Stimulated activated CD4-positive, alpha-beta T cell treated with anti-CD3 and anti-CD28 coated beads, TNF-alpha, amount 100 ng/mL, for 1 hour (primary cell): ENCODE measurements around the gene PPARA.
"Not testable (repeated sequence)": the region's sequence is repeated elsewhere in the genome, so short reads cannot be mapped to it uniquely, and the experiment has no call there.

Experiments
- DNase-seq, 3 donors: peaks; one replicate each; pipeline ENCODE4 v3.0.0-alpha.2; 2020; ENCODE audit warnings: low read depth in 3 of 3, low spot score in 1 of 3

Gene PPARA

DNA sequence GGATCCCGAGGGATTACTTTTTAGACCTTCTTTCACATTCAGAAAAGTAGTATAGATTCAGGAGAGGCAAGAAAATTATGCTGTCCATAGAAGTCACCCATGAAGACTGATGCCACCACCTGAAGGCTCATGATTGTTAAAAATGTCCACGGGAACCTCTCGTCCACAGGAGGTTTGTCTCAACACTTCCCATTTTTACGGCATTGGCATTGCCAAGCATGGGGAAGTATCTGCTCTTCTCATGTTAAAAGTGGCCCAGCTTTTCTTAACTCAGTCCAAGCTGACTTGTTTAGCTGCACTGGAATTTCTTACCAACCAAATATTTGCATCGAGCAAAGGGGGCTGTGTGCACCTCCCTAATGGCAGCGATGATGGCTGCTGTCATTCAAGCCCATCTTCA is 90.2 kb downstream of the PPARA start:
- DNase-seq: no peak

DNA sequence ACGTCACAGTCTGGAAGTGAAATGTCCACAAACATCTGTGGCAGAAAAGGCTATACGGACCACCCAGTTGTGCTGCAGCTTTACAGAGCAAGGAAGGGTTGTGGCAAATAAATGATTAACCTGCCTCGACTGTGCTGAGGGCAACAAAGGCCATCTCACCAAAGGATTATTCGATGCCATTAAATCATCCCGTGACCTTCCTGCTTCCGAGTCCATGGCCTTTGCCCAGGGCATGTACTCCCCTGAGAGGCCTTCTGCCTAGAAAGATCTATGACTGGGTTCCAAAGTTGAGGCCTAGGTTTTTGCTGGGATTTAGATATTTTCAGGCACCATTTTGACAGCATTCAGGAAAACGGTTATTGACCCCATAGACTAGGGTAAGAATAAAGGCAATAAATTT is 90.6 kb downstream of the PPARA start:
- no peak for DNase-seq

DNA sequence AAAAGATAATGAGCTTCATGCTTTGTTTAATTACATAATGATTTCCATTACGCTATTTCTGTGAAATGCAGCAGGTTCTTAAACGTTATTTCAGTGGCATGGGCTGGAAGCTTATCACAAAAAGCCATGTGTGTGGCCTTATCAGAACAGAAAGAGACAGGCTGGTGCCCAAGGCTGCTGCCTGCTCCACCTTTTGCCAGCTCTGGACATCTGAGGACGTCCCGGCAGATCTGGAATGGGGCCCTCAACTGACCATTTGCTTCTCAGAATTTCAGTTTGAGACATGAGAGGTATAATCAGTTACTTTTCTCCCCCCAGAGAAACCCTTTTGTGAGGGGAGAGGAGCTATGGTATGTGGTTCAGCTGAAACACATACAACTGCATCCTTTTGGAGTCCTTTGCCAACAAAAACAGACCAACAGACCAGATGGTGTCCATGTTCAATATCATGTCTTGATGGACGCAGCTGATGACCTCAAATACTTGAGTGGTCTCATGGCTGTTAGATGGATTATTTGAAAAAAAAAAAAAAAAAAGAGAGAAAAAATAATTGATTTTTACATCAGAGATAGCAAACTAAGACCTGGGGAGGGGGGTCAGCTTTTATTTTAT is 91.2 kb downstream of the PPARA start:
- DNase-seq: no peak

DNA sequence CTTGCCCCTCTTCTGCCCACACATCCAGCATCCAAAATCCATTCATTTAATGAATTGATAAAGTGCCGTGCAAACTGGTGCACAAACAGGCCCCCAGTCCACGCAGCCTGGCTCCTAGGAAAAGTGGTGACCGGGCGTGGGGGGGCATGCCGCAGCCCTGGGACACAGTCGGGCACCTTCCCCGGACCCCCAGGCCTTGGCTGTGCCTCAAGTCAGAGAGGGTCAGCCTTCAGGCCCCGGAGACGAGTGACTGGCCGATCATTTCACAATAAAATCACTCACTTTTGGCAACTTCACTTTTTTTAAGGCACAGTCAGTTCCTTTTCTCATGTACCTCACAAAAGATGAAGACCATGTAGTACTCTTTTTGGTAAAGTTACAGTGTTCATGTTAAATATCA is 91.8 kb downstream of the PPARA start:
- no peak for DNase-seq

DNA sequence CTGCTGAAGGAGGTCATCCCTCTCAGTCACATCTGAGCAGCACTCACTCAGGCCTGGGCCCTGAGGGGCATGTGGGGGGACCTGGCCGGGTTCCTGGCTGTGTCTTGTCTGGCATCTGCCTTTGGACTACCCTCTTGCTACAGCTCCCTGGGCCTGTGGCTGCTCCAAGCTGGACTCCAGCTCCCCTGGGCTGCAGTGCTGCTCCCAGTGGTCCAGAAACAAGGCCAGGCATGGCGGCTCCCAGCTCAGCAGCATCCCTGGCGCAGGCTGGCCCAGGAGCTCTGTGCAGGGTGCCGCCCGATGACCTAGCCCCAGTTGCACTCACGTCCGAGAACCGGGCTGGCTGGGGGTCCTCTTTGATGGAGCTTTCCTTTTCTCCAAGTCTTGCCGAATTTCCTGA is 94.4 kb downstream of the PPARA start:
- no peak for DNase-seq

DNA sequence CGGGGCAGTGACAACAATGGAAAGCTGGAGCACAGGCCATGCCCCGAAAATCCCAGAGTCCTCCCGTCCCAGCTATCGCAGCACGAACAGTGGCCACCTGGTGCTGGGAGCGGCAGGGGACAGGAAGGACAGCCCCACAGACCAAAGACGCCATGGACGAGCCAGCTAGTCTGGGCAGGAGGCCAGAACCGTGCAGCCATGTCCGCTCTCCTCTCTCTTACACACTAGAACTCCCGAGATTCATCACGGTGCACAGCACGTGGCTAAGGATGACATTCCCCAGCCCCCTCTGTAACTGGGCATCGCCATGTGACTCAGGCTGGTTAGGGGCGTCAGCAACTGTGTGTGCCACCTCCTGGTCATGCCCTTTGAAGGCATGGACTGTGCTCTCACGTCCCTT is 95.2 kb downstream of the PPARA start:
- DNase-seq: no peak

DNA sequence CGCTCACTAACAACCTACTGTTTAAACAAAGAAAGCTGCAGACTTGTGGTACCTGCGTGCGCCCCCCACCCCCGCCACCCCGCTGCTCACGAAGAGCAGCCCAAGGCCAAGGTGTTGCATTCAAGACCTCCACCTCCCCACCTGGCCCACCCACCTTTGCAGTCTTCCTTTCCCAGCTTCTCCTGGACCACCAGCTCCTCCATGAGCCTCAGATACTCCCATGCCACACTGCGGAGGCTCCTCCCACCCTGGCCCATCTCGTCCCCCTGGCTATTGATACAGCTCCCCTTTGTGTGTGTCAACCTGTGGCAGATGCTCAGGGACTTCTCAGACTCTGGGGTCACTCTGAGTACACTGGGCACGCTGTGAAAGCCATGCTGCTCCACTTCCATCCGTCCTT is 95.9 kb downstream of the PPARA start:
- no peak for DNase-seq

DNA sequence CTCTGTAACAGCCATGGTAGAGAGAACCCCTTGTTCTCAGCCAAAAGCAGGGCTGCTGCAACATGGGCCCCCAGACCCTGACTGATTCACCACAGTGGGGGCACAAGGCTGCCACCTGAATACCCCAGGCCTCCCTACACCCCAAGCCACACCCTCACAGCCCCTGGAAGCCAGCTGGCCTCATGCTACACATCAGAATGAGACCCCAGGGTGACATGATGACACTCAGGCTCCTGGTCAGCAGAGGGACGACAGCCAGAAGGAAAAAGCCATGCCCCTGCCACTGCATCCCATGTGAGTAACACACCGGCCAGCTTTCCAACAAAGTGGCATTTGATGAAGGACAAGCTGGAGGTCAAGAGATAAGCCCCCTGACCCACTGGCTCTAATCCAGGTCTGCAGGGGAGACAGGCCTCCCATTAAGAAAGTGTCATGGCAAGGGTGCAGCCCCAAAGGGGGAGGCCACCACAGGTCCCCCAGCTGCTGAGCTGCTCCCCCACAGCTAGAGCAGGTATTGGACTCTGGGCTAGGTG is 97.2 kb downstream of the PPARA start:
- no peak for DNase-seq

DNA sequence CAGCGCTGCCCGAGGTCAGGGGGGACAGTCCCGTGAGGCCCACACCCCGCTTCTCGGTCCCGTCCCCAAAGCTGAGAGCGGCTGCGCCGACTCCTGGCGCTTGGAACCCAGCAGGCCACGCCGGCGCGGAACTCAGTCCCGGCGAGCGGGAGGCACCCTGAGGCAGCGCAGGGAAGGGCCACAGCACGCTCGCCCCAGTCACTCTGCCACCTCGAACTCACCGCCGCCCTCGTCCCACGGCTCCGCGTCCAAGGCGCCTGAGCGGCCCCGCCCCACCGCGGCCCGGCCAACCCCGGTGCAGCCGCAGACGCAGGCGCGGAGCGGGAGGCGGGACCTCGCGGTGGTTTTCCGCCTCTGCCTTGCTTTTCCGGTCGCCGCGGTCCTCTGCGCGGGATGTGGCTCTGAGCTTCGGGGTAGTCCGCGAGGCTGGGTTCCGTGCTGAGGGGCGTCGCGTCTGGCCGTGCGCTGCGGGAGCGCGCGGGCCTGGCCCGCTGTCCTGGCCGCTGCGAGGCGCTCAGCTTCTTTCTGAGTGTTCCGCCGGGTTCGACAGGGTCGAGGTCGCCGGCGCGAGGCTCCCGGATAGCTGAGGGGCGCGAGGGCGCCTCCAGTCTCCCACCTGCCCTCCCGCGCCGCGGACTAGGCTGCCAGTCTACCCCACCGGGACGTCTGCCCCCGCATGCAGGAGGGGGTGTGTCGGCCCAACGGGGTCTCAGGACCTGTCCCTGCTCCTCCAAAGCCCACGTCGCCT is 99.9 kb downstream of the PPARA start, which contains the start of gene CDPF1:
CDPF1 (minus strand) TSS at position 259 of the 748 bp plus-strand sequence. CDS start 2,009 bp downstream, outside the sequence.
- DNase-seq: peak; percentile 69 to 86 (median 83)

DNA sequence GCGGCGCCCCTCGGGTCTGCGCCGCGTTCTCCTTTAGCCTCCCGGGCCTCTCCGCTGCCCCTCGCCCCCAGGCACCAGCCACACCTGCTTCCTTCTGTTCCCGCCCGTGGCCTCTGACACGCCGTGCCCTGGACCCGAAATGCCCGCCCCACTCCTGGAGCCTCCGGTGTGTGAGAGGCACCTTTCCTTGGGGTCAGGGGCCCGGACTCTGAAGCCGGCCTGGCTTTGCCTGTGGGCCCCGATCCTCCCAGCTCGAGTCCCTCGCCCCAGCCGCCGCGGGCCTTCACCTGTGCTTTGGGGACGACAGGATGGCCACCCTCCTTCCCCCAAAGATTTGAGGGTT is 100.4 kb downstream of the PPARA start:
- DNase-seq: peak in 1 of 3 donors; percentile 16

DNA sequence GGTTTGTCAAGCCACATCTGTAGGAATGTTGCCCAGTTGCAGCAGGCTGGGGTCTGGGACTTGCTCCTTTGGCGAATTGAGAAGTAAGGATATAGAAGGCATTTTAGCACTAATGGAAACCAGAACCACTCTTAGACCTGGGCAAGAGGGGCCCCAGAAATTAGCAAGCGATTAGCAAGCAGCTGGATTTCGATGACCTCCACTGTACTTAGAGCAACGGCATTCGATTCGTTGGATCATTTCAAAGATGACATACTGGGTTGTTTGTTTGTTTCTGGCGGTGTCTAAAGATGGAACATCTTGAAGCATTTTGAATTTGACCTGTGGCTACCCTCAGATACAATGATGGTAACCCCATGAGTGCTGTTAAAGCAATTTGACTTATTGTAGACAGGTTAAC is 100.9 kb downstream of the PPARA start:
- no peak for DNase-seq

DNA sequence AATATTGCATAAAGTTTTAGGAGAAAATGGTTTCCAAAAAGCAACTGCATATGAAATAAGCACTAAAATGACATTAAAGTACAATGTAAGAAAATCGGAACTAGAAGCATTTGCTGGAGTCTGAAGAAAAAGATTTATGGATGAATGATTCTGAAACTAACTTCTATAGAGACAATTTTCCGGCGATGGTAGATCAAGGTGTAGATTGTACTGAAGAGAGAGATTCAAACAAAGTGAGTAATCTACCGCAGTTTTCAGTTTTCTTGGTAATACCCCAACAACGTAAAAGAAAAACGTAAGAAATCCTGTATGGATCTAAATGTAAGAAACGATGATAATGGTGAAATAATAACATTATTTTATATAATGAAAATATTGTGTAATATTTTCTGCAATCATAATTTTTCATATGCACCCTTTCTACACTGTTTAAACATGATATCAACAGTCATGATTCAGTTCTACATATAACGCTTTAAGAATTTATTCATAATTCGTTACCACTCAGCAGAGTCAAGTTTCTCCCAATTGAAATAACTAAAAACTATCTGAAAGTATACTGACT is 101.6 kb downstream of the PPARA start:
- DNase-seq: no peak

DNA sequence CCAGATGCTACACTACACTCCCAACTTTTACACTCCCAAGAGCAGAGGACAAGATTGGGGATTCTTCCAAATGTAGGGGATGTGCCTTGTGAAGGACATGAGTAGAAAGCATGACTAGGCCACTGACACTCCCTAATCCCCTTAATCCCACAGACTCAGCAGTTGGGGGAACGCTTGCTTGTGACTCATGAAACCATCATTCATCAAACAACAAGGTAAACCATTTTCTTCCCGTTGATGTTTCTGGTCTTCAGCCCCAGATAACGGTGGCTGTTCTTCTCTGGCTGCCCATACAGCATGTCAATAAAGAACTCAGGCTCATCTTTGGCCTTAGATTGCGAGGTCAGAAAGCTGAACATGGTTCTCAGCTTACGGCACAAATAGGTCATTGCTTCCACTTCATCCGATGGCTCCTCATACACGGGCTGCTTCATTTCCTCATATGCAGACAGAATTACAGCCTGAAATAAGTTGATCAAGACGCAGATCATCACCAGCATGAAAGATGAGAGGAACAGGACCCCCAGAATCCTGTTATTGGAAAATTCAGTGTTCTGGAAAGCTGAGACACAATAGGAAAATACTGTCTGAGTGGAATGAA is 106.1 kb downstream of the PPARA start:
- DNase-seq: no peak

DNA sequence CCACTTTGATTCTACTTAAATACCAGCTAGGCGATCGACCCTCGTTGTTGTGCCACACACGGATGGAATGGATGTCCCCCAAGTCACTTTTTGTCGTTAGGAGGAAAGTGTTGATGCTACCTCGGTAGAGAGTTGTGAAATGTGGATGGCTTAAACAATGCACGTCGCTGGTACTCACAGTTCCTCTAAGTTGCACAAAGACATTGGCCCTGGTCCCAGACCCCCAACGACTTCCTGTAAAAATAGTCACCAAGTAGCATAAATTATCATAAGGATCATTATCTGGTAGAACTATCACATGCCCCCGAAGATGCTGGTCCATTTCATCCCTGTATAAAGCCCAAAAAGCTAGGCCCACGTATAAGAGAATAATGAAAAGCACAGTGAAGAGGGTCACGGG is 109.0 kb downstream of the PPARA start:
- DNase-seq: no peak

DNA sequence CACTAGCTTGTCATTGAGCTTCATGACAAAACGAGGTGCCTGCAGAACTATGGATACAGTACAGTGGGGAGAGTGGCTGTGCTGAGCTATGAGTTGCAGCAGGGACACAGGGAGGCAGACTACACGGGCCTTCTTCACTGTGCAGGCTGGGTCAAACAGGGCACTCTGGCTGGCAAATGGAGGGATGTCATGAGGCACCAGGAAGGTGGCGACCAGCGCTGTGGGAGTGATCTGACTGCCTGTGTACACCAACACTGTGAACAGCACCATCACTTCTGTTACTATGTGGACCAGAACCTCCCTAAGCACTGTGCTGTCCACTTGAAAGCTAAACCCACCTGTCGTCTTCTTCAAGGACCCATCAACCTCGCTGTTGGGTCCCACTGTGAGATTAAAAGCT is 109.7 kb downstream of the PPARA start:
- no peak for DNase-seq

DNA sequence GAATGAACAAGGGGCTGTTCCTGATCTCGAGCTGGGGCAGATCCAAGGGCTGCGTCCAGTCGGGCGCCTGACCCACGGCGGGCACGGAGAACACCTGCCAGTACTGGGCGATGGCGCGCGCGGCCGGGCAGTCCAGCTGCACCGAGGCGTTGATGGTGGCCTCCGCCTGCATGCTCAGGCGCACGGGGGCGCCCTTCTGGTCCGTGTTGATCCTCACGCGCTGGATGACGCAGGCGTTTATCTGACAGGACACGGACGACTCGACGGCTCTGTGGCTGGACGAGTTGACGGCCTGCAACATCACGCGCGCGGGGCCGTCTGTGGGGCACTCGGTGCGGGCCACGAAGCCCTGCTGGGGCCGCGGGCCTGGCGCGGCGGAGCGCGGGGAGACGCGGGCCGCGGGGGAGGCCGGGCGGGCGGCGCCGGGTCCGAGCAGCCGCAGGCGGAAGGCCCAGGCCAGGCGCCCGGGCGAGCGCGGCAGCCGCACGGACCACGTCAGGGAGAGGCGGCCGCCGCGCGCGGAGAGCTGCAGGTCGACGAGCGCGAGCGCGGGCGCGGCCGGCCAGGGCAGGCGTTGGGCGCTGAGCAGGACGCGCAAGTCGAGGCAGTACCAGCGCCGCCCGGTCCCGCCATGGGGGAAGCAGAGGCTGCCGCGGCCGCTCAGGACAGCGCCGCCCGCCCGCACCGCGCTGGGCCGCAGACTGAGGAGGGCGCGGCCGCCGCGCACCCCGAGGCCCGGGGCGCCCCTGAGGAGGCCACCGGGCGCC is 112.3 kb downstream of the PPARA start:
- no peak for DNase-seq

DNA sequence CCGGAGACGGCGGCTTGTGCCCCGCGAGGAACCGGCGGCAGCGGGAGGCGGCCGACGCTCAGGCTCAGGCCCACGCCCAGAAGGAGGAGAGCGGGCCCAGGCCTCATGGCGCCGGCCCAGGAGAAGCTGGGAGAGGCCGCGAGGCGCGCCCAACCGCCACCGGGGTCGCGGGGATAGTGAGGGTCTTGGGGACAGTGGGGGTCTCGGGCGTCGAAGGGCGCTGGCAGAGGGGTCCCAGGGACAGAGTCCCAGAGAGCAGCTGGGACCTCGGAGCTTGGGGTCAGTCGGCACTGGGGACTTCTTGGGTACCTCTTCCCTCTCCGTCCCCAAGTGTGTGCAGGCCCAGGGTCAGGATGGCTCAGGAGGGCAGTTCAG is 112.9 kb downstream of the PPARA start, which contains the start of gene PKDREJ:
PKDREJ (minus strand) TSS at position 128 of the 375 bp plus-strand sequence; CDS start at position 107, 21 bp downstream.
- DNase-seq: no peak

DNA sequence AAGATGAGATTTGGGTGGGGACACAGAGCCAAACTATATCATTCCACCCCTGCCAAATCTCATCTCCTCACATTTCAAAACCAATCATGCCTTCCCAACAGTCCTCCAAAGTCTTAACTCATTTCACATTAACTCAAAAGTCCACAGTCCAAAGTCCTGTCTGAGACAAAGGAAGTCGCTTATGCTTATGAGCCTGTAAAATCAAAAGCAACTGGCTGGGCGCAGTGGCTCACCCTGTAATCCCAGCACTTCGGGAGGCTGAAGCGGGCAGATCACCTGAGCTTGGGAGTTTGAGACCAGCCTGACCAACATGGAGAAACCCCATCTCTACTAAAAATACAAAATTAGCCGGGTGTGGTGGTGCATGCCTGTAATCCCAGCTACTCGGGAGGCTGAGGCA is 114.2 kb downstream of the PPARA start:
- not testable (repeated sequence) for DNase-seq

DNA sequence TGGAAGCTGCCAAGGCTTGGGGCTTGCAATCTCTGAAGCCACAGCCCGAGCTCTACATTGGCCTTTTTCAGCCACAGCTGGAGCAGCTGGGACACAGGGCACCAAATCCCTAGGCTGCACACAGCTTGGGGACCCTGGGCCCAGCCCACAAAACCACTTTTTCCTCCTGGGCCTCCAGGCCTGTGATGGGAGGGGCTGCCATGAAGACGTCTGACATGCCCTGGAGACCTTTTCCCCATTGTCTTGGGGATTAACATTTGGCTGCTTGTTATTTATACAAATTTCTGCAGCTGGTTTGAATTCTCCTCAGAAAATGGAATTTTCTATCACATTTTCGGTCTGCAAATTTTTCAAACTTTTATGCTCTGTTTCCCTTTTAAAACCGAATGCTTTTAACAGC is 115.3 kb downstream of the PPARA start:
- not testable (repeated sequence) for DNase-seq

DNA sequence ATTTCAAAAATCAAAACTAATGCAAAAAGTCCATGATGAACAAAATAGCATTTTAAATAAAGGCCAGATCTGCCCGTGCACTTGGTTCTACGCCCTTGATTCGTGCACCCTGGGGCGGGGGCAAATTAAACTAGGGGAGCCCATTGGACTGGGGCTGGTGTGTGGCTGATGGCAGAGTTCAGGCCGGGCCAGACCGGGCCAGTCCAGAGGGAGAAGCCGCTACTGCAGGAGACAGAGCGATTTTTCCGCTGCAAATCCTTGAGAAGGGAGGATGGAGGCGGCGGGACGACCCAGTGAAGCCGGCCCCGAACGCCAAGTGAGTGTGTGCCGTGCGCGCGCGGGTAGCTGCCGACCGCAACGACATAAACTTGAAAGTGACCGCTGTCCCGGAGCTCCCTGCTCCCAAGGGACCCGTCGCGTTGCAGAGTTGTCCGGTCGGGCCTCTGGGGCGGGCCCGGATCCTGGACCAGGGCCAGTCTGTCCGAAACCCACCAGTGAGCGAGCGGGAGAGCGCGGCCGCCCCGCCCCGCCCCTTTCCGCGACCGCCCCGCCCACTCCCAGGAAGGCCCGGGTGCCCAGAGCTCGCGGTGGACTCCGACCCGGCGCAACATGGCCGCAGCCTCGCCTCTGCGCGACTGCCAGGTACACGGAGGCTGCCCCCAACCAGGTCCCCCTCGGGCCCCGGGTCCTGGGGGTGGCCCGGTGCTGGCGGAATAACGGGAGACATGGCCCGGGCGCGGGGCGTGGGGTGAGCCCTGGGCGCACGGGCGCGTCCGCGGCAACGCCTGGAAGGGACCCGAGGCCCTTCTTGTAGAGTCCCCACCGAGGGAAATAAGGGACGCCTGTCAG is 117.3 kb downstream of the PPARA start, which contains the start of gene TTC38:
TTC38 (plus strand) TSS at position 578 of the 849 bp plus-strand sequence; CDS start at position 610, 32 bp downstream.
- DNase-seq: peak in 2 of 3 donors; percentile 9 to 10
